A549 (cell line): ENCODE results near the gene UBXN10. TPM values are rescaled to one million over a fixed set of nuclear protein-coding genes. Genes with fewer than 3 reads are reported as not detected.

ENCODE experiments used
- ATAC-seq, 2 experiments: fragments of 200-7000 bp in 1 of 2; fragments of >200 bp in 1 of 2; cut with Nextera tagmentation in 1 of 2; cut with Tn5 transposase in 1 of 2; 3 replicates each; pipeline versions ENCODE4 v1.8.0 to v1.9.1; 2018 to 2020; ENCODE audit warnings: mild to moderate bottlenecking in 1 of 2, moderate library complexity in 1 of 2
- CTCF ChIA-PET: fragments of 300-600 bp; sonication (Branson Sonifier 250); formaldehyde crosslinking; extraction: SDS; loops from one replicate; lab custom pipeline; 2021; ENCODE audit warnings: antibody characterized with exemption, inconsistent platforms; lab: Yijun Ruan, JAX
- POLR2A ChIA-PET: fragments of 350-600 bp; formaldehyde crosslinking; extraction: SDS; loops from one replicate; lab custom pipeline; 2021; ENCODE audit warnings: antibody characterized with exemption, inconsistent platforms; lab: Yijun Ruan, JAX
- DNase-seq, 2 experiments: peaks; one replicate each; pipeline versions ENCODE4 v3.0.0 to v3.0.0-alpha.2; 2011 to 2016; ENCODE audit warnings: low read depth in 1 of 2, low spot score in 1 of 2
- FAIRE-seq: peaks from 2 replicates; lab custom pipeline; 2011; peaks lifted over from hg19 to GRCh38; lab: Jason Lieb, UNC
- H3K27ac ChIP-seq, 2 experiments: fragments of >200 bp; sonication (Bioruptor Twin); formaldehyde crosslinking; 3 replicates each; pipeline ENCODE4 v1.5.1; 2016 to 2017
- H3K4me1 ChIP-seq: fragments of >200 bp; sonication (Bioruptor Twin); formaldehyde crosslinking; 3 replicates; pipeline ENCODE4 v1.6.1; 2016
- H3K4me2 ChIP-seq: fragments of >200 bp; sonication (Bioruptor Twin); formaldehyde crosslinking; 3 replicates; pipeline ENCODE4 v1.6.1; 2016
- H3K4me3 ChIP-seq: fragments of >200 bp; sonication (Bioruptor Twin); formaldehyde crosslinking; 3 replicates; pipeline ENCODE4 v1.5.1; 2016
- H3K9me3 ChIP-seq: fragments of >200 bp; sonication (Bioruptor Twin); formaldehyde crosslinking; 3 replicates; pipeline ENCODE4 v1.6.1; 2016
- ATOH8 ChIP-seq: fragments of 250-450 bp; sonication (Bioruptor Pico); IDR thresholded peaks from 2 replicates; pipeline ENCODE4 v1.5.0; 2020; ENCODE audit warnings: low read depth, mild to moderate bottlenecking, moderate library complexity
- E2F6 ChIP-seq: IDR thresholded peaks from 2 replicates; pipeline ENCODE4 v1.6.1; 2012; ENCODE audit warnings: low read depth, borderline replicate concordance
- EHF ChIP-seq: fragments of 250-450 bp; sonication (Bioruptor Pico); IDR thresholded peaks from 2 replicates; pipeline ENCODE4 v1.5.0; 2020; ENCODE audit warnings: mild to moderate bottlenecking
- FOSB ChIP-seq: fragments of 250-450 bp; sonication (Bioruptor Pico); IDR thresholded peaks from 2 replicates; pipeline ENCODE4 v1.5.0; 2020; ENCODE audit warnings: mild to moderate bottlenecking, moderate library complexity
- HEYL ChIP-seq: fragments of 250-450 bp; sonication (Bioruptor Pico); IDR thresholded peaks from 2 replicates; pipeline ENCODE4 v1.8.0; 2021; ENCODE audit warnings: mild to moderate bottlenecking, moderate library complexity
- HMGXB4 ChIP-seq: fragments of 250-450 bp; sonication (Bioruptor Pico); IDR thresholded peaks from 2 replicates; pipeline ENCODE4 v1.5.0; 2021; ENCODE audit warnings: mild to moderate bottlenecking, moderate library complexity, borderline replicate concordance
- HOXB13 ChIP-seq: fragments of 250-450 bp; sonication (Bioruptor Pico); IDR thresholded peaks from 2 replicates; pipeline ENCODE4 v1.5.0; 2020; ENCODE audit warnings: low read depth, mild to moderate bottlenecking, moderate library complexity
- JUN ChIP-seq, 2 experiments: fragments of >200 bp; sonication (Bioruptor Twin); formaldehyde crosslinking; IDR thresholded peaks; 2 replicates in 1 of 2; 3 replicates in 1 of 2; pipeline ENCODE4 v1.6.1; 2016 to 2017
- KDM1A ChIP-seq: fragments of 200-600 bp; sonication (generic); IDR thresholded peaks from 2 replicates; pipeline ENCODE4 v1.6.1; 2016; ENCODE audit warnings: low read depth, mild to moderate bottlenecking
- KDM5A ChIP-seq: fragments of 200-600 bp; sonication (generic); IDR thresholded peaks from 2 replicates; pipeline ENCODE4 v1.6.1; 2016; ENCODE audit warnings: antibody characterized with exemption, mild to moderate bottlenecking
- MAFK ChIP-seq: fragments of 450-650 bp; IDR thresholded peaks from 2 replicates; pipeline ENCODE4 v1.6.1; 2014; ENCODE audit not compliant: partially characterized antibody
- PBX3 ChIP-seq: IDR thresholded peaks from 2 replicates; pipeline ENCODE4 v1.6.1; 2012
- PHF8 ChIP-seq: fragments of 200-600 bp; sonication (generic); IDR thresholded peaks from 2 replicates; pipeline ENCODE4 v1.6.1; 2016; ENCODE audit warnings: low read depth, mild to moderate bottlenecking, antibody characterized with exemption, moderate library complexity, borderline replicate concordance
- POLR2AphosphoS2 ChIP-seq: conservative IDR thresholded peaks from 2 replicates; pipeline ENCODE4 v1.6.1; 2012; ENCODE audit warnings: low read length, improper control_type of control experiment, inconsistent platforms
- RARB ChIP-seq: fragments of 250-450 bp; sonication (Bioruptor Pico); IDR thresholded peaks from 2 replicates; pipeline ENCODE4 v1.8.0; 2021; ENCODE audit warnings: mild to moderate bottlenecking, moderate library complexity
- RFX5 ChIP-seq: fragments of 450-650 bp; IDR thresholded peaks from 2 replicates; pipeline ENCODE4 v1.7.1; 2014; ENCODE audit warnings: antibody characterized with exemption, mild to moderate bottlenecking, moderate library complexity
- SMC3 ChIP-seq: fragments of >200 bp; sonication (Bioruptor Twin); formaldehyde crosslinking; IDR thresholded peaks from 3 replicates; pipeline ENCODE4 v1.6.1; 2018; ENCODE audit warnings: inconsistent platforms
- USF2 ChIP-seq: fragments of 450-650 bp; IDR thresholded peaks from 2 replicates; pipeline ENCODE4 v1.6.1; 2014; ENCODE audit warnings: antibody characterized with exemption
- ZFP36 ChIP-seq: fragments of 450-650 bp; IDR thresholded peaks from 2 replicates; pipeline ENCODE4 v1.6.1; 2014; ENCODE audit warnings: borderline replicate concordance; ENCODE audit not compliant: partially characterized antibody
- WGBS: methylation state at CpG from one replicate; pipeline ENCODE4 v1.1.6; 2017; ENCODE audit errors: missing lambda C conversion rate; 5-methylcytosine and 5-hydroxymethylcytosine counted together
- polyA plus RNA-seq, 4 experiments: library from polyadenylated mRNA; depleted of rRNA in 3 of 4; stranded (reverse); fragments of >200 nt; fragmentation: RNase III in 1 of 4; extraction: RNeasy Plus Mini Kit Qiagen cat#74134 plus additional on column Dnase treatment in 1 of 4; gene quantifications; 2 replicates in 3 of 4; 3 replicates in 1 of 4; pipeline ENCODE4 v1.2.3, GENCODE V29; 2011 to 2017

The UBXN10 gene
- polyA plus RNA-seq, 2 of the 4 experiments (the other 2 are of a cell fraction) = not detected

- no peaks in the 10 kb centered on the region; the same call in 2 of the 3 replicates for H3K4me1 ChIP-seq
- no peak overlapping the region for H3K4me2 ChIP-seq
- ChIA-PET CTCF (no interaction called here), POLR2A (no interaction called here)
- H3K9me3 ChIP-seq = no peaks in the 10 kb centered on the region
- ATAC-seq = no peak
- H3K4me3 ChIP-seq = no peak overlapping the region
- H3K27ac ChIP-seq = peak overlapping the region in 1 of 2 experiments; percentile 22; a peak in 1 of 6 replicates
- WGBS = 66% methylated on average over 11 of the region's 12 CpGs
- DNase-seq = no peak
- TF ChIP-seq E2F6 (no peak), KDM5A (no peak), USF2 (no peak), JUN (IDR thresholded peaks at IDR 0.05) (no peak), HEYL (CRISPR knock-in tag) (no peak), HMGXB4 (CRISPR knock-in tag) (no peak), KDM1A (no peak), PBX3 (no peak), HOXB13 (CRISPR knock-in tag) (no peak), RARB (CRISPR knock-in tag) (no peak), SMC3 (no peak), EHF (no peak), PHF8 (no peak), FOSB (CRISPR knock-in tag) (no peak)
- FAIRE-seq = no peak
These were observed 5.5 kb downstream of the UBXN10 start for GRCh38 chr1:20191266-20191825.

GRCh38 chr1:20192364-20192763, 6.5 kb downstream of the UBXN10 start:
- Histone ChIP-seq H3K27ac (peak overlapping the region in 1 of 2 experiments; percentile 22; a peak in 1 of 6 replicates), H3K4me1 (peaks cover under 1% of the 10 kb centered on the region; the same call in 1 of the 3 replicates), H3K9me3 (no peaks in the 10 kb centered on the region), H3K4me3 (no peak overlapping the region), H3K4me2 (no peak overlapping the region)
- DNase-seq = no peak
- TF ChIP-seq ZFP36 = no peak
- peak; percentile 9 for TF ChIP-seq MAFK
- no peak for FAIRE-seq
- ChIA-PET POLR2A (no interaction called here), CTCF (interaction anchor here (1.0 kb wide), 1 partner anchor 33 kb away, joined by 3 read pairs; no protein-coding TSS in a partner anchor)
- no peak for ATAC-seq
- 33% methylated on average over 5 of the region's 5 CpGs for WGBS

GRCh38 chr1:20192871-20193411, 7.0 kb downstream of the UBXN10 start:
- FAIRE-seq (no peak), ATAC-seq (no peak), DNase-seq (no peak)
- H3K27ac ChIP-seq = no peak overlapping the region
- no peak for TF ChIP-seq RFX5
- TF ChIP-seq ATOH8 (CRISPR knock-in tag) = no peak
- no peak for TF ChIP-seq POLR2AphosphoS2
- ChIA-PET POLR2A (no interaction called here), CTCF (interaction anchor here (0.9 to 3.3 kb wide), 8 partner anchors 14 to 277 kb away, joined by 3 to 11 read pairs (median 3); no protein-coding TSS in a partner anchor)
- peaks cover 4% of the 10 kb centered on the region; the same call in 1 of the 3 replicates for H3K4me1 ChIP-seq
- whole genome bisulfite sequencing = 71% methylated on average over 1 of the region's 1 CpG
- H3K4me3 ChIP-seq = no peak overlapping the region
- no peak overlapping the region for H3K4me2 ChIP-seq
- H3K9me3 ChIP-seq = no peaks in the 10 kb centered on the region
